Measurements from ENCODE around the gene MOBP.
A peak's percentile ranks its signal among the peaks of the same experiment; 100 is the strongest.

MOBP gene

GRCh38 chr3:39531665-39532064, 64.2 kb downstream of the MOBP start:
- H3K27ac ChIP-seq = no peak overlapping the region
- peak; percentile 63 for DNase-seq (ENCODE audit: low read depth, low spot score)

- no peak for DNase-seq (ENCODE audit: low read depth, low spot score)
Observed at GRCh38 chr3:39532777-39533176, 65.3 kb downstream of the MOBP start.

GRCh38 chr3:39533226-39533625, 65.7 kb downstream of the MOBP start:
- no peak overlapping the region for H3K27ac ChIP-seq
- no peak for DNase-seq (ENCODE audit: low read depth, low spot score)

More at GRCh38 chr3:39532777-39533176, 65.3 kb downstream of the MOBP start:
- no peak overlapping the region for H3K27ac ChIP-seq

- DNase-seq (ENCODE audit: low read depth, low spot score) = no peak
- H3K27ac ChIP-seq = no peak overlapping the region
Observed at GRCh38 chr3:39540162-39540921, 72.9 kb downstream of the MOBP start.

GRCh38 chr3:39541442-39541841, 74.0 kb downstream of the MOBP start:
- H3K27ac ChIP-seq = no peak overlapping the region
- DNase-seq (ENCODE audit: low read depth, low spot score) = no peak

GRCh38 chr3:39541917-39542329, 74.4 kb downstream of the MOBP start:
- DNase-seq (ENCODE audit: low read depth, low spot score) = no peak
- no peak overlapping the region for H3K27ac ChIP-seq

GRCh38 chr3:39542588-39542988, 75.1 kb downstream of the MOBP start:
- no peak overlapping the region for H3K27ac ChIP-seq
- no peak for DNase-seq (ENCODE audit: low read depth, low spot score)

- no peak overlapping the region for H3K27ac ChIP-seq
- DNase-seq (ENCODE audit: low read depth, low spot score) = peak; percentile 73
Observed at GRCh38 chr3:39548282-39548681, 80.8 kb downstream of the MOBP start.

- H3K27ac ChIP-seq = no peak overlapping the region
- no peak for DNase-seq (ENCODE audit: low read depth, low spot score)
Observed at GRCh38 chr3:39550354-39551051, 83.0 kb downstream of the MOBP start.

Data from epithelial cell of prostate (primary cell).